Esophagus squamous epithelium (tissue), 4 donors: Measurements from ENCODE around the gene NLN.

Experiments
- CTCF ChIP-seq, 6 experiments: fragments of 450-650 bp in 4 of 6; fragments of 200-600 bp in 2 of 6; sonication (generic) in 2 of 6; IDR thresholded peaks; one replicate each; pipeline ENCODE4 v1.5.1; 2016 to 2019; ENCODE audit warnings: antibody characterized with exemption in 6 of 6, mild to moderate bottlenecking in 4 of 6, moderate library complexity in 4 of 6
- POLR2A ChIP-seq, 4 donors: fragments of 450-650 bp; IDR thresholded peaks; one replicate each; pipeline ENCODE4 v1.6.1; 2017; ENCODE audit warnings: antibody characterized with exemption in 4 of 4, mild to moderate bottlenecking in 4 of 4, moderate library complexity in 3 of 4

GRCh38 chr5:65813174-65813573 lies 91.2 kb downstream of the NLN start:
- TF ChIP-seq POLR2A (IDR thresholded peaks at IDR 0.05) = no peak
- TF ChIP-seq CTCF (IDR thresholded peaks at IDR 0.05) = no peak
